Aorta (tissue), 5 donors: ENCODE data around the gene SLC4A1. TPM values are rescaled to one million over a fixed set of nuclear protein-coding genes. Genes with fewer than 3 reads are reported as not detected.

ENCODE experiments used
- ATAC-seq: fragments of 200-7000 bp; cut with Tn5 transposase; one replicate; pipeline ENCODE4 v1.9.1; 2022; ENCODE audit warnings: moderate library complexity; ENCODE audit not compliant: low FRiP score
- DNase-seq, 2 donors: peaks; one replicate each; pipeline ENCODE4 v3.0.0-alpha.2; 2020
- H3K27ac ChIP-seq, 2 donors: one replicate each; pipeline ENCODE4 v1.5.1; 2013; ENCODE audit warnings: low read length in 2 of 2, mild to moderate bottlenecking in 2 of 2, moderate library complexity in 2 of 2, control low read depth in 1 of 2, inconsistent platforms in 1 of 2, low read depth in 1 of 2
- H3K27me3 ChIP-seq, 2 donors: one replicate each; pipeline ENCODE4 v1.6.1; 2013; ENCODE audit warnings: control low read depth in 1 of 2, low read length in 1 of 2, mild to moderate bottlenecking in 1 of 2, moderate library complexity in 1 of 2; ENCODE audit not compliant: insufficient read depth in 2 of 2, control insufficient read depth in 1 of 2
- H3K36me3 ChIP-seq, 2 donors: one replicate each; pipeline ENCODE4 v1.6.1; 2013; ENCODE audit warnings: control low read depth in 1 of 2, low read length in 1 of 2, mild to moderate bottlenecking in 1 of 2; ENCODE audit not compliant: insufficient read depth in 2 of 2, control insufficient read depth in 1 of 2
- H3K4me1 ChIP-seq, 2 donors: one replicate each; pipeline ENCODE4 v1.6.1; 2013; ENCODE audit warnings: low read length in 2 of 2, control low read depth in 1 of 2, mild to moderate bottlenecking in 1 of 2, moderate library complexity in 1 of 2; ENCODE audit not compliant: insufficient read depth in 2 of 2, control insufficient read depth in 1 of 2
- H3K4me3 ChIP-seq, 2 donors: one replicate each; pipeline ENCODE4 v1.5.1; 2013; ENCODE audit warnings: low read length in 2 of 2, control low read depth in 1 of 2, mild to moderate bottlenecking in 1 of 2
- H3K9me3 ChIP-seq: one replicate; pipeline ENCODE4 v1.6.1; 2013; ENCODE audit warnings: mild to moderate bottlenecking, low read length; ENCODE audit not compliant: control insufficient read depth
- WGBS, 2 donors: extraction: QIAGEN DNeasy Blood & Tissue Kit; methylation state at CpG; one replicate each; pipeline ENCODE4 v1.1.7; 2013; 5-methylcytosine and 5-hydroxymethylcytosine counted together
- intact Hi-C, 2 donors: fragments of 100-400 bp; cut with DNase I; formaldehyde crosslinking; loops; one replicate each; pipeline versions ENCODE4 v1.14.2 to v1.15.0; 2022
- polyA plus RNA-seq, 2 donors: library from polyadenylated mRNA; stranded (reverse); fragments of 200-250 nt; gene quantifications; one replicate each; pipeline ENCODE4 v1.2.3, GENCODE V29; 2013
- total RNA-seq, 2 donors: library from RNA; stranded (reverse); fragmentation: NEBNext Ultra II Directional; extraction: Animal tissue kit (Norgen Biotek cat#: 25700); gene quantifications; one replicate each; pipeline ENCODE4 v1.2.1, GENCODE V29; 2021
- donor health status: healthy with polysubstance abuse.
- donor health status: Bipolar disorder and iron deficiency.
- donor health status: DM: no; HTN: no; CAD: no.
- donor health status: DM: no; HTN: no; CAD: no.
- donor health status: DM: yes; HTN: yes; CAD: no.

SLC4A1 gene
- total and polyA plus RNA-seq, 4 donors = 0.08 to 10.2 (median 0.89) TPM

GRCh38 chr17:44221862-44222111, 46.1 kb downstream of the SLC4A1 start:
- Histone ChIP-seq H3K9me3 (no peaks in the 10 kb centered on the region), H3K36me3 (no peaks in the 10 kb centered on the region), H3K4me3 (peak overlapping the region; percentile 90 to 98), H3K4me1 (peaks cover 0 to 2% of the 10 kb centered on the region in 2 donors), H3K27me3 (no peaks in the 10 kb centered on the region), H3K27ac (peak overlapping the region; percentile 33 to 88)
- WGBS, 2 donors = 0 to 1% methylated on average over 17 of the region's 17 CpGs
- DNase-seq (peak; percentile 68 to 74), ATAC-seq (no peak)
- intact Hi-C loops = no loop called here

DNA sequence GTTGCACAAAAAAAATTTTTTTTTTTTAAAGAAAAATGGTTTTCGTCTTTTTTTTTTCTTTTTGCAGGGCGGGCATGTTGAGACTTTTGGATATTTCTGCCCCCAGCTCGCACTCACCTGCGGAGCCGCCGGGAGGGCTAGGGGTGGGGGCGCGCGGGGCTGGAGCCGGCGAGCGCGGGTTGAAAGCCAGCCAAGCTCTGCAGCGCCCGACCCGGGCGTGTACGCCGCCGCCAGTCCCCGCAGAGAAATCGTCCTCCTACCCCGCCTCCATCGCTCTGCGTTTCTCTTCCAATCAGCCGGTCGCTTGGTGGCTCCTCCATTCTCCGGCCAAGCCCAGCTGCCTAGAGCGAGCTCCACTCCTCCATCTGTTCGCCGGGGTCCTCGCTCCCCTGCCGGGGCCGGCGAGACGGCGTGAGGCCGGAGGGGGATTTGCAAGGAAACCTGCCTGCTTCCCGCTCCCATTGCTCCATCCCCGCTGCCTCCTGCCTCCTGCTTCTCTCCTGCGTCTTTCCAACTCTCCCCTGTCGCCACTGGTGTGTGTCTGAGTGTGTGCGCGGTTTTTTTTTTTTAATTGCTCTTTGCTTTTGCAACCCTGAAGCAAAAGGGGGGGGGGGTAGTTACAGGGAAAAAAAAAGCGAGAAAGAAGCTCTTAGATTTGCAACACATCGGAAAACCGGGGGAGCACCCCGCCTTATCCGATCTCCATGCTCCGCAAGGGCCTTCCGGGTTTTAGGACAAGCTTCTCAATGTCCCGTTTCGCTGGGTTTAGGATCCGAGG, 46.7 kb downstream of the SLC4A1 start:
- Histone ChIP-seq H3K36me3 (peaks cover 0 to 2% of the 10 kb centered on the region in 2 donors), H3K4me1 (peaks cover 0 to 2% of the 10 kb centered on the region in 2 donors), H3K4me3 (peak overlapping the region; percentile 90 to 98), H3K9me3 (no peaks in the 10 kb centered on the region), H3K27me3 (no peaks in the 10 kb centered on the region), H3K27ac (peak overlapping the region; percentile 88 to 99)
- ATAC-seq = peak; percentile 63
- intact Hi-C loops = no loop called here
- peak; percentile 85 to 90 for DNase-seq
- 0 to 1% methylated on average over 47 to 54 of the region's 54 CpGs for WGBS, 2 donors

DNA sequence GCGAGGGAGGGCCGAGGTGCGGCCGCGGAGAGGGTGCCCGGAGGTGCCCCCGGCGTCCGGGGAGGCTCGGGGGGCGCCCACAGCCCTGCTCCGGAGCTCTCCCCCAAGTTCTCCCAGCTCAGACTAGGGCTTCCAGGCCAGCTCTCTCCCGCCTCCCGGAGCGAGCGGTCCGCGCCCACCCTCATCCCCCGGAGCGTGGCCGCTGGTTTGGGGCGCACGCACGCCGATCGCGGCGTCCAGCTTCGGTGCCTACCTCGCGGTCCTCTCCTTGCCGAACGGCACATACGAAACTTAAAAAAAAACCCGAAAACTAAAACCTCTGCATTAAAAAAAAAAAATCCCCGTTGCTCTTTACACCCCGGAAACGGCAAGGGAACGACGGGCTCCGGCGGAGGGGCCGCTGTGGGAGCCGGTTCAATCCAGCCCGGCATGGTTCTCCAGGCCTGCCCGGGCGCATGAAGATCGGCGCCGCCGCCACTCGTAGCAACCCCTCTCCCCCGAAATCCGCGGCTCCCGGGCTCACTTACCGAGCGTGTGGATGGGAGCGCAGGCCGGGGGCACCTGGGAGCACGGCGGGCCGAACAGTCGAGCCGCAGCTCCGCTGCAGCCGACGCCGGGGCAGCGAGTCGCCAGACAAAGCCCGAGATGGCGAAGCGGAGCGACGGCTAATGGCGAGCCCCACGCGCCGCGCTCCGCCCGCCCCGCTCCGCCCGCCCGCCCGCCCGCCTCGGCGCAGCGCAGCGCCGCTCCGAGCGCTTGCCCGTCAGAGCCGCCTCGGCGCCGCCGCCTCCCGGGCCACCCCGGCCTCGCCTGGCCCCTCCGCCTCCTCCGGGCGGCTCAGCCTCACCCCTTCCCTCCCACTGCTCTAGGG, 47.5 kb downstream of the SLC4A1 start:
- no peaks in the 10 kb centered on the region for H3K27me3 ChIP-seq
- ATAC-seq (peak; percentile 55), DNase-seq (peak; percentile 67 to 82)
- H3K9me3 ChIP-seq = no peaks in the 10 kb centered on the region
- H3K27ac ChIP-seq = peak overlapping the region; percentile 94 to 99
- 1% methylated on average over 92 to 108 of the region's 108 CpGs for WGBS, 2 donors
- intact Hi-C loops = no loop called here
- H3K36me3 ChIP-seq = peaks cover 0 to 5% of the 10 kb centered on the region in 2 donors
- H3K4me1 ChIP-seq = peaks cover 0 to 2% of the 10 kb centered on the region in 2 donors
- H3K4me3 ChIP-seq = peak overlapping the region; percentile 90 to 98

DNA sequence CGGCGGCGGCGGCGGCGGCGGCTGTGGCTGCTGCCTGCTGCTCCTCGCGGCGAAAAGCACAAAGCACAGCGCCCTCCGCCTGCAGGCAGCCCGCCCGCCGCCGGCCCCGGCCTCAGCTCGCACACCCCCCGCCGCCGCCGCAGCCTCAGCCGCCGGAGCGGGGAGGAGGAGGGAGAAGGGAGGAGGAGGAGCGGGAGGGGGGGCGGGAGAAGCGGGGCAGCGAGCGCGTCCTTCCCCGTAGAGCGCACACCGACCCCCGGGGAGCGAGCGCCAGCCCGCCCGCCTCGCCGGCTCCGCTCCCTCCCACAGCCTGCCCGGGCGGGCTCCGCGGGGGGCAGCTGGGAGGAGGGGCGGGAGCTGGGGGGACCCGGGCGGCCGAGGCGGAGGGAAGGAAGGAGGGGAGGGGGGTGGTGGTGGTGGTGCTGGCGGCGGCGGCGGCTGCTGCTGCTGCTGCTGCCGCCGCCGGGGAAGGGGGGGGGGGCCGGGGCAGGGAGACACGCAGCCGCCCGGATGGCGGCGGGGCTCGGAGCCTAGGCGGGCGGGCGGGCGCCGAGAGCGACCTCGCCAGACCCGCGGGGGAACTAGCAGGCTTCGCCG, 48.2 kb downstream of the SLC4A1 start, which contains the start of gene UBTF:
Gene UBTF (minus strand): TSS at position 60 of the 597 bp plus-strand sequence. CDS start 1,446 bp downstream, outside the sequence.
- H3K36me3 ChIP-seq = peaks cover 5 to 7% of the 10 kb centered on the region in 2 donors
- ATAC-seq = peak; percentile 16
- peaks cover 0 to 2% of the 10 kb centered on the region in 2 donors for H3K4me1 ChIP-seq
- no peaks in the 10 kb centered on the region for H3K27me3 ChIP-seq
- intact Hi-C loops = loop anchor here (1.0 to 10.0 kb wide), 4 partner anchors 19 to 285 kb away; partner anchors contain the start of gene GPATCH8 (in 1 of the 2)
- H3K27ac ChIP-seq = peak within 1 kb of the TSS; percentile 94 to 99
- peak; percentile 86 for DNase-seq
- H3K9me3 ChIP-seq = no peaks in the 10 kb centered on the region
- 0 to 1% methylated on average over 32 to 76 of the region's 76 CpGs for WGBS, 2 donors
- peak within 1 kb of the TSS; percentile 90 to 98 for H3K4me3 ChIP-seq

GRCh38 chr17:44219108-44219615, 48.8 kb downstream of the SLC4A1 start:
- WGBS, 2 donors = 1% methylated on average over 54 to 73 of the region's 73 CpGs
- Histone ChIP-seq H3K27ac (peak overlapping the region; percentile 90 to 99), H3K4me3 (peak overlapping the region; percentile 90 to 98), H3K36me3 (peaks cover 5 to 9% of the 10 kb centered on the region in 2 donors), H3K9me3 (no peaks in the 10 kb centered on the region), H3K4me1 (peaks cover 0 to 2% of the 10 kb centered on the region in 2 donors), H3K27me3 (no peaks in the 10 kb centered on the region)
- peak; percentile 42 for ATAC-seq
- DNase-seq = peak; percentile 77 to 89
- intact Hi-C loops = loop anchor here (1.0 to 10.0 kb wide), 4 partner anchors 18 to 286 kb away; partner anchors contain the start of gene GPATCH8 (in 1 of the 2)

GRCh38 chr17:44218344-44219107, 49.4 kb downstream of the SLC4A1 start:
- Histone ChIP-seq H3K9me3 (no peaks in the 10 kb centered on the region), H3K27ac (peak overlapping the region; percentile 90 to 99), H3K4me1 (peaks cover 0 to 2% of the 10 kb centered on the region in 2 donors), H3K36me3 (peaks cover 5 to 9% of the 10 kb centered on the region in 2 donors), H3K27me3 (no peaks in the 10 kb centered on the region), H3K4me3 (peak overlapping the region; percentile 90 to 98)
- DNase-seq (peak; percentile 92 to 96), ATAC-seq (peak; percentile 89)
- WGBS, 2 donors = 0 to 1% methylated on average over 18 to 85 of the region's 89 CpGs
- intact Hi-C loops = loop anchor here (1.0 to 10.0 kb wide), 4 partner anchors 18 to 286 kb away; partner anchors contain the start of gene GPATCH8 (in 1 of the 2)

DNA sequence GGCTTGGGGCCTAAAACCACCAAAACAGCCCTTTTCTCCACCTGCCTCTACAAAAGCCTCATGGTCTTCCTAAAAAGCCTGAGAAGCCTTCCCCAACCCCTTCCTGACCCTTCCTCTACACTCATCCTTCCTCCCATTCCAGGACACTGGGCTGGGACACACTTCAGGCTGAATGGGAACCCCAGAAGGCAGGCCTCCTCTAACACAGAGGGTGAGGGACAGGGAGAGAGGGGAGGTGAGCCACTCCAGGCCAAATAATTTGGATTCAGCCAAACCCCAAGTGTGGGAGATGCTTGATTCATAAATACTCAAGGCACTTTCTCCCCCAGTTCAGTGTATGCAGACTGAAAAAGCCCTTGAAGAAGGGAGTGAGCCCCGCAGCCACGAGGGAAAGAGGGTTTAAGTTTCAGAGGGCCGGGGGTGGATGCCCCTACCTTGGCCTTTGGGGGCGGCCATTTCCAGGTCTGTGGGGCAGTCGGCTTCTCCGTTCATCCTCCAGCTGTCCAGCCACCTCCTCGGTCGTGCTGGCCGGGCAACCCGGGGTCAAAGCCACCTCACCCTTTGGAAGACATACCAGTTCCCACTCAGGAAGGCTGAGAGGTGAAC, 50.1 kb downstream of the SLC4A1 start:
- H3K9me3 ChIP-seq = no peaks in the 10 kb centered on the region
- no peak overlapping the region for H3K27ac ChIP-seq
- WGBS, 2 donors = 6 to 7% methylated on average over 10 of the region's 10 CpGs
- H3K4me1 ChIP-seq = peaks cover 0 to 2% of the 10 kb centered on the region in 2 donors
- no peak for ATAC-seq
- H3K4me3 ChIP-seq = peak overlapping the region in 1 of 2 donors; percentile 12
- intact Hi-C loops = loop anchor here (2.0 to 10.0 kb wide), 3 partner anchors 17 to 287 kb away; partner anchors contain the start of gene GPATCH8 (in 1 of the 2)
- H3K36me3 ChIP-seq = peaks cover 5 to 9% of the 10 kb centered on the region in 2 donors
- no peak for DNase-seq
- no peaks in the 10 kb centered on the region for H3K27me3 ChIP-seq
